ENCODE measurements around the gene CHST11.

GRCh38 chr12:104453133-104453532 lies 3.6 kb upstream of the CHST11 start:
- TF ChIP-seq EZH2 (IDR thresholded peaks at IDR 0.05) (no peak), POLR2AphosphoS5 (IDR thresholded peaks at IDR 0.05; ENCODE audit: borderline replicate concordance, low read depth, low read length) (no peak)
